GM12874 (cell line): ENCODE data around the gene ZIM2.

ENCODE experiments used
- CTCF ChIP-seq: IDR thresholded peaks from 2 replicates; pipeline ENCODE4 v1.5.1; 2011; ENCODE audit warnings: low read depth, mild to moderate bottlenecking, control low read depth, low read length, moderate library complexity; ENCODE audit not compliant: insufficient read depth

ZIM2 gene

GRCh38 chr19:56840451-56841192 lies at the start of gene ZIM2, which contains the start of gene PEG3:
TSS of gene ZIM2 (minus strand) at chr19:56840726. CDS start at chr19:56824277, 16,449 bp downstream.
TSS of gene PEG3 (minus strand) at chr19:56840726. CDS start at chr19:56824655, 16,071 bp downstream.
- no peak for TF ChIP-seq CTCF

- no peak for TF ChIP-seq CTCF
Observed at GRCh38 chr19:56885173-56885985, 44.9 kb upstream of the ZIM2 start.

- TF ChIP-seq CTCF, result no peak
Observed at GRCh38 chr19:56884441-56884840, 43.9 kb upstream of the ZIM2 start.

GRCh38 chr19:56880592-56881190 lies 40.2 kb upstream of the ZIM2 start:
- no peak for TF ChIP-seq CTCF

GRCh38 chr19:56877069-56877715 lies 36.7 kb upstream of the ZIM2 start:
- no peak for TF ChIP-seq CTCF

GRCh38 chr19:56875717-56876116 lies 35.2 kb upstream of the ZIM2 start:
- TF ChIP-seq CTCF, result no peak

- no peak for TF ChIP-seq CTCF
Observed at GRCh38 chr19:56874530-56874929, 34.0 kb upstream of the ZIM2 start.
